ENCODE measurements around the gene HS3ST2.
A peak's percentile ranks its signal among the peaks of the same experiment; 100 is the strongest.

HS3ST2 gene

GRCh38 chr16:22857296-22858025, 43.5 kb downstream of the HS3ST2 start:
- Histone ChIP-seq H3K4me2 (no peak overlapping the region), H3K9me3 (replicated peaks in 1 of 11) (no peaks in the 10 kb centered on the region), H3K9ac (no peak overlapping the region), H4K20me1 (no peaks in the 10 kb centered on the region), H3K27me3 (no peaks in the 10 kb centered on the region), H3K4me3 (no peak overlapping the region), H3K4me1 (peaks cover 0 to 24% (median 5%) of the 10 kb centered on the region in 10 experiments; a peak in 8 of 20 replicates), H3K36me3 (no peaks in the 10 kb centered on the region), H3K27ac (no peak overlapping the region)
- no peak for TF ChIP-seq Cebpa-rat (IDR thresholded peaks at IDR 0.05)

GRCh38 chr16:22859925-22860324, 46.0 kb downstream of the HS3ST2 start:
- Histone ChIP-seq H3K9me3 (replicated peaks in 1 of 11) (no peaks in the 10 kb centered on the region), H3K4me1 (peaks cover 0 to 22% (median 5%) of the 10 kb centered on the region in 10 experiments; a peak in 8 of 20 replicates), H4K20me1 (no peaks in the 10 kb centered on the region), H3K36me3 (no peaks in the 10 kb centered on the region), H3K4me3 (no peak overlapping the region), H3K27me3 (no peaks in the 10 kb centered on the region), H3K4me2 (no peak overlapping the region), H3K27ac (no peak overlapping the region), H3K9ac (no peak overlapping the region)
- TF ChIP-seq Cebpa-rat (IDR thresholded peaks at IDR 0.05) = no peak

GRCh38 chr16:22861580-22861979, 47.6 kb downstream of the HS3ST2 start:
- peak overlapping the region in 2 of 11 experiments; percentile 43 to 64; a peak in 2 of 22 replicates for H3K27ac ChIP-seq
- no peaks in the 10 kb centered on the region for H3K9me3 ChIP-seq (replicated peaks in 1 of 11)
- no peaks in the 10 kb centered on the region for H3K27me3 ChIP-seq
- H3K4me1 ChIP-seq = peaks cover 0 to 22% (median 5%) of the 10 kb centered on the region in 10 experiments; a peak in 8 of 20 replicates
- H4K20me1 ChIP-seq = no peaks in the 10 kb centered on the region
- TF ChIP-seq Cebpa-rat (IDR thresholded peaks at IDR 0.05) = no peak
- peak overlapping the region in 1 of 11 experiments; percentile 33; a peak in 1 of 22 replicates for H3K9ac ChIP-seq
- H3K4me3 ChIP-seq = no peak overlapping the region
- H3K4me2 ChIP-seq = peak overlapping the region in 7 of 11 experiments; percentile 1 to 80 (median 26); a peak in 7 of 22 replicates
- H3K36me3 ChIP-seq = no peaks in the 10 kb centered on the region

- H3K27me3 ChIP-seq = no peaks in the 10 kb centered on the region
- peak overlapping the region in 1 of 11 experiments; percentile 64; a peak in 1 of 22 replicates for H3K27ac ChIP-seq
- peaks cover 0 to 22% (median 5%) of the 10 kb centered on the region in 10 experiments; a peak in 8 of 20 replicates for H3K4me1 ChIP-seq
- no peak for TF ChIP-seq Cebpa-rat (IDR thresholded peaks at IDR 0.05)
- no peaks in the 10 kb centered on the region for H4K20me1 ChIP-seq
- no peak overlapping the region for H3K4me3 ChIP-seq
- H3K9ac ChIP-seq = no peak overlapping the region
- 0 out of 22 replicates have a peak, but pooled peaks cover 0 to 1% (median 0%) of the 10 kb centered on the region in 11 experiments for H3K9me3 ChIP-seq (replicated peaks in 1 of 11)
- no peaks in the 10 kb centered on the region for H3K36me3 ChIP-seq
- H3K4me2 ChIP-seq = peak overlapping the region in 3 of 11 experiments; percentile 26 to 80 (median 72); a peak in 4 of 22 replicates
These were observed 48.1 kb downstream of the HS3ST2 start for GRCh38 chr16:22862046-22862445.

- H3K36me3 ChIP-seq = no peaks in the 10 kb centered on the region
- no peaks in the 10 kb centered on the region for H4K20me1 ChIP-seq
- H3K9ac ChIP-seq = no peak overlapping the region
- no peak overlapping the region for H3K4me3 ChIP-seq
- H3K27me3 ChIP-seq = no peaks in the 10 kb centered on the region
- no peak overlapping the region for H3K4me2 ChIP-seq
- H3K4me1 ChIP-seq = peaks cover 0 to 22% (median 5%) of the 10 kb centered on the region in 10 experiments; a peak in 8 of 20 replicates
- 0 out of 22 replicates have a peak, but pooled peaks cover 0 to 7% (median 0%) of the 10 kb centered on the region in 11 experiments for H3K9me3 ChIP-seq (replicated peaks in 1 of 11)
- no peak overlapping the region for H3K27ac ChIP-seq
- TF ChIP-seq Cebpa-rat (IDR thresholded peaks at IDR 0.05) = no peak
These were observed 50.4 kb downstream of the HS3ST2 start for GRCh38 chr16:22864375-22864774.

- no peaks in the 10 kb centered on the region for H4K20me1 ChIP-seq
- H3K4me3 ChIP-seq = no peak overlapping the region
- no peak overlapping the region for H3K9ac ChIP-seq
- no peaks in the 10 kb centered on the region for H3K27me3 ChIP-seq
- H3K36me3 ChIP-seq = no peaks in the 10 kb centered on the region
- no peak overlapping the region for H3K27ac ChIP-seq
- no peaks in the 10 kb centered on the region for H3K4me1 ChIP-seq
- TF ChIP-seq Cebpa-rat (IDR thresholded peaks at IDR 0.05) = no peak
- 0 out of 22 replicates have a peak, but pooled peaks cover 0 to 7% (median 0%) of the 10 kb centered on the region in 11 experiments for H3K9me3 ChIP-seq (replicated peaks in 1 of 11)
- no peak overlapping the region for H3K4me2 ChIP-seq
These were observed 54.7 kb downstream of the HS3ST2 start for GRCh38 chr16:22868593-22869224.

- H4K20me1 ChIP-seq = no peaks in the 10 kb centered on the region
- H3K4me1 ChIP-seq = no peaks in the 10 kb centered on the region
- 0 out of 22 replicates have a peak, but pooled peaks cover 0 to 7% (median 0%) of the 10 kb centered on the region in 11 experiments for H3K9me3 ChIP-seq (replicated peaks in 1 of 11)
- no peak overlapping the region for H3K9ac ChIP-seq
- H3K4me3 ChIP-seq = no peak overlapping the region
- no peaks in the 10 kb centered on the region for H3K27me3 ChIP-seq
- H3K36me3 ChIP-seq = no peaks in the 10 kb centered on the region
- no peak overlapping the region for H3K27ac ChIP-seq
- H3K4me2 ChIP-seq = no peak overlapping the region
- no peak for TF ChIP-seq Cebpa-rat (IDR thresholded peaks at IDR 0.05)
These were observed 57.9 kb downstream of the HS3ST2 start for GRCh38 chr16:22871861-22872260.

DNA sequence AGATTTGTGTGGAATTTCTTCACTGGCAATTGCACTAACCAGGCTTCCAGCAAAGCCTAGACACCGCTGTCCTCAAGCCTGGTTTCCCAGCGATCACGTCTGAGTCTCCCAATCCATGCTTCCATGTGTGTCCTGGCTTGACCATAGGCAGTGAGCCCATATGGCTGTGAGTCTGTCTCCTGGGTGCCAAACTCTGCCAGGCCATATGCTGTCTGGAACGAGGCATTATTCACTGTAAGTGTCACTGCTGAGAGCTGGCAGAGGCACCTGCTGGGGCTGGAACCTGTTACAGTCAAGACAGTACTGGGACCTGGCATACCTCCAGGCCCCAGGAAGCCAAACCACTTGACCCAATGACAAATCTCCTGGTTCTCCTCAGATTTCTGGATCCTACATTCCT, 60.4 kb downstream of the HS3ST2 start:
- H3K9me3 ChIP-seq (replicated peaks in 1 of 11) = no peaks in the 10 kb centered on the region
- H3K27me3 ChIP-seq = no peaks in the 10 kb centered on the region
- no peaks in the 10 kb centered on the region for H3K4me1 ChIP-seq
- no peak for TF ChIP-seq Cebpa-rat (IDR thresholded peaks at IDR 0.05)
- H4K20me1 ChIP-seq = no peaks in the 10 kb centered on the region
- no peak overlapping the region for H3K4me3 ChIP-seq
- H3K4me2 ChIP-seq = no peak overlapping the region
- H3K9ac ChIP-seq = no peak overlapping the region
- H3K27ac ChIP-seq = no peak overlapping the region
- no peaks in the 10 kb centered on the region for H3K36me3 ChIP-seq

- Histone ChIP-seq H3K4me2 (no peak overlapping the region), H3K27me3 (no peaks in the 10 kb centered on the region), H3K36me3 (no peaks in the 10 kb centered on the region), H3K9me3 (replicated peaks in 1 of 11) (no peaks in the 10 kb centered on the region), H3K27ac (no peak overlapping the region), H3K4me1 (no peaks in the 10 kb centered on the region), H3K4me3 (no peak overlapping the region), H3K9ac (no peak overlapping the region), H4K20me1 (no peaks in the 10 kb centered on the region)
- no peak for TF ChIP-seq Cebpa-rat (IDR thresholded peaks at IDR 0.05)
These were observed 65.0 kb downstream of the HS3ST2 start for GRCh38 chr16:22878955-22879354.

Measured in BLaER1 treated with 17β-estradiol and CSF1 and Interleukin-3, amounts not matched to agents 10 nM and 100 nM (cell line).